HepG2 (cell line): ENCODE results near the gene ADAMTS2. TPM values are rescaled to one million over a fixed set of nuclear protein-coding genes. Genes with fewer than 3 reads are reported as not detected.

Experiments used
- ATAC-seq: fragments of 200-7000 bp; cut with Tn5 transposase; 3 replicates; pipeline ENCODE4 v1.9.1; 2020; ENCODE audit warnings: mild to moderate bottlenecking, moderate library complexity
- BruUV-seq: library from RNA; stranded (reverse); fragments of 400-500 nt; replicated peaks from 2 replicates; lab custom pipeline; 2021; lab: Mats Ljungman, UMichigan
- CTCF ChIA-PET: fragments of 300-600 bp; formaldehyde crosslinking; extraction: SDS; loops from one replicate; lab custom pipeline; 2021; ENCODE audit warnings: low total read pairs, inconsistent platforms, low intra/inter-chr PET ratio; lab: Yijun Ruan, JAX
- POLR2A ChIA-PET: fragments of 350-600 bp; sonication (Branson Sonifier 250); formaldehyde crosslinking; loops from one replicate; lab custom pipeline; 2020; ENCODE audit warnings: antibody characterized with exemption, inconsistent platforms; lab: Yijun Ruan, JAX
- DNase-seq: peaks from one replicate; pipeline ENCODE4 v3.0.0-alpha.2; 2015; ENCODE audit warnings: low spot score
- FAIRE-seq: peaks from 3 replicates; lab custom pipeline; 2011; peaks lifted over from hg19 to GRCh38; lab: Jason Lieb, UNC
- H2AFZ ChIP-seq: one replicate; pipeline ENCODE4 v1.6.1; 2011; ENCODE audit warnings: low read length, inconsistent platforms
- H3K27ac ChIP-seq: fragments of 300-600 bp; 3 replicates; pipeline ENCODE4 v1.8.0; 2011; ENCODE audit warnings: mixed run types, mild to moderate bottlenecking, mixed read lengths, low read length, inconsistent platforms; ENCODE audit not compliant: insufficient read depth; ENCODE audit errors: extremely low read length
- H3K27me3 ChIP-seq, 2 experiments: fragments of 200-600 bp in 1 of 2; 2 replicates in 1 of 2; 3 replicates in 1 of 2; pipeline versions ENCODE4 v1.6.0 to v1.8.0; 2011; ENCODE audit warnings: low read length in 2 of 2, mild to moderate bottlenecking in 2 of 2, moderate library complexity in 2 of 2, inconsistent platforms in 1 of 2; ENCODE audit not compliant: insufficient read depth in 2 of 2, control insufficient read depth in 1 of 2
- H3K36me3 ChIP-seq, 2 experiments: fragments of 200-600 bp in 1 of 2; replicated peaks in 1 of 2; 2 replicates in 1 of 2; 3 replicates in 1 of 2; pipeline versions ENCODE4 v1.5.1 to v1.8.0; 2011; ENCODE audit warnings: low read length in 2 of 2, inconsistent platforms in 1 of 2; ENCODE audit not compliant: insufficient read depth in 2 of 2, control insufficient read depth in 1 of 2
- H3K4me1 ChIP-seq: 2 replicates; pipeline ENCODE4 v1.5.1; 2012; ENCODE audit warnings: low read length, inconsistent platforms; ENCODE audit not compliant: insufficient read depth
- H3K4me2 ChIP-seq: 2 replicates; pipeline ENCODE4 v1.6.0; 2011; ENCODE audit warnings: low read depth, low read length, inconsistent platforms
- H3K4me3 ChIP-seq, 3 experiments: fragments of 200-600 bp in 1 of 3; sonication (generic), shearing (Covaris generic) in 1 of 3; replicated peaks in 1 of 3; 2 replicates each; pipeline ENCODE4 v1.5.1; 2011 to 2016; ENCODE audit warnings: low read length in 3 of 3, inconsistent platforms in 2 of 3, low read depth in 2 of 3, mild to moderate bottlenecking in 2 of 3, control low read depth in 1 of 3, mixed read lengths in 1 of 3; ENCODE audit not compliant: insufficient read depth in 1 of 3
- H3K79me2 ChIP-seq: one replicate; pipeline ENCODE4 v1.6.1; 2011; ENCODE audit warnings: low read length, inconsistent platforms; ENCODE audit not compliant: insufficient read depth
- H3K9ac ChIP-seq: 2 replicates; pipeline ENCODE4 v1.6.0; 2011; ENCODE audit warnings: mild to moderate bottlenecking, low read depth, low read length, inconsistent platforms; ENCODE audit not compliant: insufficient read depth
- H3K9me3 ChIP-seq: 2 replicates; pipeline ENCODE4 v1.5.1; 2012; ENCODE audit warnings: mild to moderate bottlenecking, low read length
- H4K20me1 ChIP-seq: 2 replicates; pipeline ENCODE4 v1.6.0; 2011; ENCODE audit warnings: inconsistent platforms, mild to moderate bottlenecking, low read length, moderate library complexity; ENCODE audit not compliant: insufficient read depth
- AKNA ChIP-seq: sonication (generic); formaldehyde crosslinking; IDR thresholded peaks from 2 replicates; pipeline ENCODE4 v1.4.0; 2020; ENCODE audit warnings: missing genetic modification reagents, borderline replicate concordance
- CAMTA2 ChIP-seq: sonication (generic); formaldehyde crosslinking; IDR thresholded peaks from 2 replicates; pipeline ENCODE4 v1.4.0; 2020; ENCODE audit warnings: mild to moderate bottlenecking, missing genetic modification reagents, borderline replicate concordance
- CCAR2 ChIP-seq: fragments of 200-400 bp; formaldehyde crosslinking; optimal IDR thresholded peaks from 2 replicates; pipeline ENCODE3; 2018; ENCODE audit warnings: low read depth, mild to moderate bottlenecking, low read length, moderate library complexity
- NCOA2 ChIP-seq: sonication (generic); formaldehyde crosslinking; IDR thresholded peaks from 2 replicates; pipeline ENCODE4 v1.8.0; 2022; ENCODE audit warnings: inconsistent platforms
- RFXANK ChIP-seq: IDR thresholded peaks from 2 replicates; pipeline ENCODE4 v1.6.1; 2016
- ZFAT ChIP-seq: sonication (generic); formaldehyde crosslinking; conservative IDR thresholded peaks from 2 replicates; pipeline ENCODE4 v1.8.1; 2023; ENCODE audit warnings: missing genetic modification reagents, inconsistent platforms
- ZNF224 ChIP-seq: sonication (generic); formaldehyde crosslinking; IDR thresholded peaks from 2 replicates; pipeline ENCODE4 v1.5.0; 2020; ENCODE audit warnings: mild to moderate bottlenecking, missing genetic modification reagents
- ZNF737 ChIP-seq: sonication (generic); formaldehyde crosslinking; IDR thresholded peaks from 2 replicates; pipeline ENCODE4 v1.5.0; 2020; ENCODE audit warnings: missing genetic modification reagents, mild to moderate bottlenecking, borderline replicate concordance
- WGBS: methylation state at CpG from one replicate; pipeline ENCODE4 v1.1.6; 2017; ENCODE audit warnings: low lambda C conversion rate; 5-methylcytosine and 5-hydroxymethylcytosine counted together
- in situ Hi-C: cut with HindIII; loops from 2 replicates; pipeline ENCODE4 v1.10.0; 2017; ENCODE audit warnings: low pct_unique_long_range_greater_than_20kb; ENCODE audit not compliant: extremely low pct_ligation_motif_present
- intact Hi-C: fragments of 100-400 bp; cut with micrococcal nuclease; formaldehyde crosslinking; loops from one replicate; pipeline ENCODE4 v1.10.0; 2022; ENCODE audit not compliant: unreplicated experiment
- polyA plus RNA-seq, 8 experiments: library from polyadenylated mRNA; depleted of rRNA in 3 of 8; stranded (reverse) in 7 of 8; unstranded in 1 of 8; fragments of >200 nt; fragmentation: Illumina TruSeq in 4 of 8; extraction: Trizol in 4 of 8; gene quantifications; 2 replicates each; pipeline versions ENCODE4 v1.2.1 to v1.2.3, GENCODE V29; 2011 to 2016; ENCODE audit warnings: low read depth in 4 of 8, missing spikeins in 1 of 8, mixed read lengths in 1 of 8; ENCODE audit not compliant: insufficient read depth in 1 of 8
- total RNA-seq, 5 experiments: library from RNA; depleted of rRNA; stranded (reverse); fragments of >200 nt; fragmentation: Illumina TruSeq; extraction: Trizol; gene quantifications; 2 replicates each; pipeline ENCODE4 v1.2.3, GENCODE V29; 2016; ENCODE audit warnings: low read depth in 1 of 5
- TF ChIP-seq, protein P1 (sequence below), 2 experiments: sonication (generic) in 1 of 2; formaldehyde crosslinking in 1 of 2; IDR thresholded peaks; 2 replicates each; pipeline versions ENCODE4 v1.4.0 to v1.6.1; 2018 to 2020; ENCODE audit warnings: missing genetic modification reagents in 2 of 2, borderline replicate concordance in 1 of 2, low read depth in 1 of 2, mild to moderate bottlenecking in 1 of 2, missing biosample characterization in 1 of 2
- TF ChIP-seq, protein P2 (sequence below): sonication (generic); formaldehyde crosslinking; IDR thresholded peaks from 2 replicates; pipeline ENCODE4 v1.4.0; 2020; ENCODE audit warnings: missing genetic modification reagents

ADAMTS2 gene
- total and polyA plus RNA-seq, 2 of the 13 experiments (the other 11 are each of a cell fraction or from before 2014, with no cell fraction given): 0.24 to 3.5 TPM

DNA sequence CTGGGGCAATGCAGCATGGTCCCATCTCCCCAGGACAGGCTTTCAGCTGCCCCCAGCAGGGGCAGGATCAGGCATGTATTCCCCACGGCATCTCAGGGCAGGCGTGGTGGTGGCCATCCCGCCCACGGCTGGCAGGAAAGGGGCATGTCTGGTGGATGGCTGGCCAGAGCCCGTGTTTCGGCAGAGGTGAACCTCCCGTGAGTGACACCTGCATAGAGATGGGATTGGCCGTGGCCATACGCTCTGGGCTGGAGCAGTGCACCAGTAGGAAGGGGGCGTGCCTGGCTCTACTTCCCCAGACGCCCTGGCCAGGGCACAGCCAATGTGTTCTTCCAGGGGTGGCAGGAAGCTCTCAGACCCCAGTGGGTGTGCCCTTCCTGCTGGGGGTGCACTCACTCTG, 146.0 kb downstream of the ADAMTS2 start:
- in situ Hi-C loops: no loop called here
- no peak overlapping the region for H3K4me2 ChIP-seq
- H3K9ac ChIP-seq: no peak overlapping the region
- no peaks in the 10 kb centered on the region for H3K9me3 ChIP-seq
- no peak overlapping the region for H3K4me3 ChIP-seq
- no peak overlapping the region for H2AFZ ChIP-seq
- BruUV-seq: no TSS peak
- WGBS: no CpG with 5 or more reads among the region's 11 CpGs
- DNase-seq (no peak), ATAC-seq (no peak), FAIRE-seq (no peak)
- H3K27me3 ChIP-seq: peaks cover 1 to 30% of the 10 kb centered on the region in 2 experiments
- no peak overlapping the region for H3K27ac ChIP-seq
- H4K20me1 ChIP-seq: no peaks in the 10 kb centered on the region
- CTCF ChIA-PET: no interaction called here
- no peaks in the 10 kb centered on the region for H3K36me3 ChIP-seq
- no peaks in the 10 kb centered on the region for H3K79me2 ChIP-seq
- no peaks in the 10 kb centered on the region for H3K4me1 ChIP-seq
- intact Hi-C loops: no loop called here
- POLR2A ChIA-PET: no interaction called here
- no peak for TF ChIP-seq CAMTA2 (CRISPR knock-in tag)
- TF ChIP-seq RFXANK (CRISPR knock-in tag): no peak
- TF ChIP-seq ZFAT (CRISPR knock-in tag): no peak
- TF ChIP-seq, protein P1, sequence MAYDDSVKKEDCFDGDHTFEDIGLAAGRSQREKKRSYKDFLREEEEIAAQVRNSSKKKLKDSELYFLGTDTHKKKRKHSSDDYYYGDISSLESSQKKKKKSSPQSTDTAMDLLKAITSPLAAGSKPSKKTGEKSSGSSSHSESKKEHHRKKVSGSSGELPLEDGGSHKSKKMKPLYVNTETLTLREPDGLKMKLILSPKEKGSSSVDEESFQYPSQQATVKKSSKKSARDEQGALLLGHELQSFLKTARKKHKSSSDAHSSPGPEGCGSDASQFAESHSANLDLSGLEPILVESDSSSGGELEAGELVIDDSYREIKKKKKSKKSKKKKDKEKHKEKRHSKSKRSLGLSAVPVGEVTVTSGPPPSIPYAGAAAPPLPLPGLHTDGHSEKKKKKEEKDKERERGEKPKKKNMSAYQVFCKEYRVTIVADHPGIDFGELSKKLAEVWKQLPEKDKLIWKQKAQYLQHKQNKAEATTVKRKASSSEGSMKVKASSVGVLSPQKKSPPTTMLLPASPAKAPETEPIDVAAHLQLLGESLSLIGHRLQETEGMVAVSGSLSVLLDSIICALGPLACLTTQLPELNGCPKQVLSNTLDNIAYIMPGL (CRISPR knock-in tag; IDR thresholded peaks at IDR 0.05; ENCODE audit: borderline replicate concordance in 1 of 2, low read depth in 1 of 2): no peak
- TF ChIP-seq CCAR2: no peak
- no peak for TF ChIP-seq AKNA (CRISPR knock-in tag)
- TF ChIP-seq NCOA2 (CRISPR knock-in tag): no peak
- no peak for TF ChIP-seq ZNF737 (CRISPR knock-in tag)
- TF ChIP-seq ZNF224 (CRISPR knock-in tag): no peak
- TF ChIP-seq, protein P2, sequence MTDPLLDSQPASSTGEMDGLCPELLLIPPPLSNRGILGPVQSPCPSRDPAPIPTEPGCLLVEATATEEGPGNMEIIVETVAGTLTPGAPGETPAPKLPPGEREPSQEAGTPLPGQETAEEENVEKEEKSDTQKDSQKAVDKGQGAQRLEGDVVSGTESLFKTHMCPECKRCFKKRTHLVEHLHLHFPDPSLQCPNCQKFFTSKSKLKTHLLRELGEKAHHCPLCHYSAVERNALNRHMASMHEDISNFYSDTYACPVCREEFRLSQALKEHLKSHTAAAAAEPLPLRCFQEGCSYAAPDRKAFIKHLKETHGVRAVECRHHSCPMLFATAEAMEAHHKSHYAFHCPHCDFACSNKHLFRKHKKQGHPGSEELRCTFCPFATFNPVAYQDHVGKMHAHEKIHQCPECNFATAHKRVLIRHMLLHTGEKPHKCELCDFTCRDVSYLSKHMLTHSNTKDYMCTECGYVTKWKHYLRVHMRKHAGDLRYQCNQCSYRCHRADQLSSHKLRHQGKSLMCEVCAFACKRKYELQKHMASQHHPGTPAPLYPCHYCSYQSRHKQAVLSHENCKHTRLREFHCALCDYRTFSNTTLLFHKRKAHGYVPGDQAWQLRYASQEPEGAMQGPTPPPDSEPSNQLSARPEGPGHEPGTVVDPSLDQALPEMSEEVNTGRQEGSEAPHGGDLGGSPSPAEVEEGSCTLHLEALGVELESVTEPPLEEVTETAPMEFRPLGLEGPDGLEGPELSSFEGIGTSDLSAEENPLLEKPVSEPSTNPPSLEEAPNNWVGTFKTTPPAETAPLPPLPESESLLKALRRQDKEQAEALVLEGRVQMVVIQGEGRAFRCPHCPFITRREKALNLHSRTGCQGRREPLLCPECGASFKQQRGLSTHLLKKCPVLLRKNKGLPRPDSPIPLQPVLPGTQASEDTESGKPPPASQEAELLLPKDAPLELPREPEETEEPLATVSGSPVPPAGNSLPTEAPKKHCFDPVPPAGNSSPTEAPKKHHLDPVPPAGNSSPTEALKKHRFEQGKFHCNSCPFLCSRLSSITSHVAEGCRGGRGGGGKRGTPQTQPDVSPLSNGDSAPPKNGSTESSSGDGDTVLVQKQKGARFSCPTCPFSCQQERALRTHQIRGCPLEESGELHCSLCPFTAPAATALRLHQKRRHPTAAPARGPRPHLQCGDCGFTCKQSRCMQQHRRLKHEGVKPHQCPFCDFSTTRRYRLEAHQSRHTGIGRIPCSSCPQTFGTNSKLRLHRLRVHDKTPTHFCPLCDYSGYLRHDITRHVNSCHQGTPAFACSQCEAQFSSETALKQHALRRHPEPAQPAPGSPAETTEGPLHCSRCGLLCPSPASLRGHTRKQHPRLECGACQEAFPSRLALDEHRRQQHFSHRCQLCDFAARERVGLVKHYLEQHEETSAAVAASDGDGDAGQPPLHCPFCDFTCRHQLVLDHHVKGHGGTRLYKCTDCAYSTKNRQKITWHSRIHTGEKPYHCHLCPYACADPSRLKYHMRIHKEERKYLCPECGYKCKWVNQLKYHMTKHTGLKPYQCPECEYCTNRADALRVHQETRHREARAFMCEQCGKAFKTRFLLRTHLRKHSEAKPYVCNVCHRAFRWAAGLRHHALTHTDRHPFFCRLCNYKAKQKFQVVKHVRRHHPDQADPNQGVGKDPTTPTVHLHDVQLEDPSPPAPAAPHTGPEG (CRISPR knock-in tag): no peak
